ENCODE measurements around the gene SORBS1.

- no peak for TF ChIP-seq ZBTB7A (tag by site-specific recombination; IDR thresholded peaks at IDR 0.05; ENCODE audit: low read depth)
- no peak for TF ChIP-seq ZNF23 (tag by site-specific recombination; IDR thresholded peaks at IDR 0.05; ENCODE audit: borderline replicate concordance)
- TF ChIP-seq CTCF (tag by site-specific recombination; IDR thresholded peaks at IDR 0.05), result no peak
- TF ChIP-seq ZBTB11 (tag by site-specific recombination; conservative IDR thresholded peaks at IDR 0.05; ENCODE audit: low read depth), result no peak
- TF ChIP-seq BCL11A (tag by site-specific recombination; IDR thresholded peaks at IDR 0.05; ENCODE audit: low read depth), result no peak
Observed at GRCh38 chr10:95444792-95445191, 116.4 kb downstream of the SORBS1 start.

All from HEK293 (cell line).